GM20431 (cell line): Measurements from ENCODE around the gene INSR.

Source experiments
- in situ Hi-C: fragments of 300-500 bp; cut with MseI, MboI; formaldehyde crosslinking; loops from one replicate; pipeline ENCODE4 v1.15.0; 2020; ENCODE audit warnings: low sequenced_read_pairs; ENCODE audit not compliant: unreplicated experiment

The INSR gene

GRCh38 chr19:7262470-7262869 lies 31.7 kb downstream of the INSR start:
- in situ Hi-C loops, result no loop called here

DNA sequence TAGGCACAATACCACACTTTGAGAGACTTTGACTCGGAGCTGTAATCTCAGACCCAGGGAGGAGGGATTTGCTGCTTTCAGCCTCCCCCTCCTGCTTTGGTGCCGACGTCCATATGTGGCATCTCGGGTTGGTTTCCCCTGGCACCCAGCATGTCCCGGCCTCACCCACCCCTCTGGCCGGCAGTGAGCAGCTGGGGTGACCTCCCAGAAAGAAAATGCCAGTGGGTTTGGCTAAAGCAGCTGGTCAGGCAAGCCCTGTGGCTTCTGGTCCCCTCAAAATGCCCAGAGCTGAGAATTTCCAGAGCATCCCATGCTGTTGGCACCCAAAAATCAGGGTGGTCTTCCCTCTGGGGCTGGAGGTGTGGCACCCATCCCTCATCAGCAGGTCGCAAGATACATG lies 34.1 kb downstream of the INSR start:
- in situ Hi-C loops, result no loop called here

DNA sequence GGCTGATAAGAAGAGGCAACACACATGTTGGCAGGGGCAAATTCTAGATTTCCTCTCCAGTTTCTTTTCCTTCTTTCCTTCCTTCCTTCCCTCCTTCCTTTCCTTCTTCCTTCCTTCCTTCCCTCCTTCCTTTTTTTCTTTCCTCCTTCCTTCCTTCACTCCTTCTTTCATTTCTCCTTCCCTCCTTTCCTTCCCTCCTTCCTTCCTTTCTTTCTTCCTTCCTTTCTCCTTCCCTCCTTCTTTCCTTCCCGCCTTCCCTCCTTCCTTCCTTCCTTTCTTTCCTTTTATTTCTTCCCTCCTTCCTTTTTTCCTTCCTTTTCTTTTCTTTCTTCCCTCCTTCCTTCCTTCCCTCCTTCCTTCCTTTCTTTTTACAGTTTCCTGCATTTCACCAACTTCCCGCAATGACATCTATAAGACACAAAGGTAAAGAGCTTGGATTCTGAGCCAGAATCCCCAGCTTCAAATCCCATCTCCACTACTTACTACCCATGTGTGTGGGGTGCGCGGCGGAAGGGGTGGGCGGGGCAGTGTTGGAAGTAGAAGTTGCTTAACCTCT lies 35.3 kb downstream of the INSR start:
- in situ Hi-C loops, result no loop called here

GRCh38 chr19:7258041-7258839 lies 36.0 kb downstream of the INSR start:
- in situ Hi-C loops, result no loop called here

DNA sequence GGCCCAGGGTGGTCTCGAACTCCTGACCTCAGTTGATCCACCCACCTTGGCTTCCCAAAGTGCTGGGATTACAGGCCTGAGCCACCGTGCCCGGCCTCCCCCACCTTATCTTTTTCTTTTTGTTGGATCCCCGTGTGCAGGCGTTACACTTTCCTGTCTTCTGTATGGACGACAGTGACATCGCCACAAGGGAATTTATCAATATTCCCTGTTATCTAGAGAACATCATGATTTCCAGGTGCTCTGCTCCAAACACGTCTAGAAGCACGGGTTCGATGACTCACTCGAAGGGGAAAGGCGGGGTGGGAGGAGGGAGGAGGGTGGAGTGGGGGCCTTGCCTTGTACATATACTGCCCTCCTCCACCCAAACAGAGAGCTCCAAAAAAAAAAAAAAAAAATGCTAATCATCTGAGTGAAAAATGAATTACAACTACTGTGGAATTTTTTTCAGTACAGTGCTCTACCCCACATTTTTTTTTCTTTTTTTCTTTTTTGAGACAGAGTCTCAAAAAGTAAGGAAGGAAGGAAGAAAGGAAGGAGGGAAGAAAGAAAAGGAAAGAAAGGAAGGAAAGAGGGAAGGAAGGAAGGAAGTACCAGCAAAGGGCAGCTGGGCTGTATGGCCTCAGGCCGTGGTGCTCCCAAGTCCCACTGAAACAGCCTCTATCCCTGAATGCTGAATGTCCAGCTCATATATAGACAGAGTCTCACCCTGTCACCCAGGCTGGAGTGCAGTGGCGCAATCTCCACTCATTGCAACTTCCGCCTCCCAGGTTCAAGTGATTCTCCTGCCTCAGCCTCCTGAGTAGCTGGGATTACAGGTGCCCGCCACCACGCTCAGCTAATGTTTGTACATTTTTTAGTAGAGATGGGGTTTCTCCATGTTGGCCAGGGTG lies 36.8 kb downstream of the INSR start:
- in situ Hi-C loops, result no loop called here

DNA sequence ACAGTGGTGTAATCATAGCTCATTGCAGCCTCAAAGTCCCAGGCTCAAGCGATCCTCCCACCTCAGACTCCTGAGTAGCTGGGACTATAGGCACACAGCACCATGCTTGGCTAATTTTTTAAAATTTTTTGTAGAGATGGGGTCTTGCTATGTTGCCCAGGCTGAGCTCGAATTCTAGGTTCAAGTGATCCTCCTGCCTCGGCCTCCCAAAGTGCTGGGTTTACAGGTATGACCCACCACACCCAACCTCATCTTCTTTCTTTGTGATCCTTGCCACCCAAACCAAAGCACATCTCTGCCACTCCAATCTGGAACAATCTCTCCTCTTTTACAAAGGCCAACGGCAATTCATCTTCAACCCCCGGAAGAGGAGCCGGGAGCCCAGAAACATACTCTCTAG lies 38.6 kb downstream of the INSR start:
- in situ Hi-C loops, result no loop called here

DNA sequence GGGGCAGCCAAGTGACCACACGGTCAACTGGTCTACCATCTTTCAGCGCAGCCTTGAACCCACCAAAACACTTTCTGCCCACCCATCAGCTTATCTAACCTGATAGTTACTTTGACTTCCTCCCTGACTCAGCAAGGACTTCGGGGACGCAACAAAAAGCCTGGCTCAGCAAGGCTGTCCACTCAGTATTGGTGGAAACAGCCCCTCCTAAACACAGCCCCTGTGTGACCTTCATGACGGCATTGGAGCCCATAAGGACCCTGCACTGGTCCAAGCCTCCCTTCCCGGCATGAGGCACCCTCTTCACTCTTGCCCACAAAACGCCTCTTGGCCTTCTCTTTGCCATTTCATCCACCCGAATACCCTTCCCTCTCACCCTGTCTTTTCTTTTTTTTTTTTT lies 39.1 kb downstream of the INSR start:
- in situ Hi-C loops, result no loop called here

- in situ Hi-C loops, result no loop called here
Measured at GRCh38 chr19:7254590-7254989, 39.6 kb downstream of the INSR start.

- in situ Hi-C loops, result no loop called here
Measured at GRCh38 chr19:7252364-7252763, 41.9 kb downstream of the INSR start.

DNA sequence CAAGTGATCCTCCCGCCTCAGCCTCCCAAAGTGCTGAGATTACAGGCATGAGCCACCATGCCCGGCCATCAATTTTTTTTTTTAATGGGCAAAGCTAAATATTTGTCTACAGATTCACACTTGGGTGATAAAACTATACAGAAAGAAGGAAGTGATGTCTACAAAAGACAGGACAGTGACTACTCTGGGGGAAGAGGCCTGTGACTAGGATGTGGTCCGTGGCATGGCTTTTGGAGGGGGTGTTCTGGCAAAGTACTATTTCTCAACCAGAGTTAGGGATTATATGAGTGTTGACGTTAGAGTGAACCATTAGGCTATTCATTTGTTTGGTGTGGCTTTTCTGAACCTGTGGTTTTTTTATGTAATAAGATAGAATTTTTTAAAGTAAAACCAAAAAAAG lies 42.7 kb downstream of the INSR start:
- in situ Hi-C loops, result no loop called here

DNA sequence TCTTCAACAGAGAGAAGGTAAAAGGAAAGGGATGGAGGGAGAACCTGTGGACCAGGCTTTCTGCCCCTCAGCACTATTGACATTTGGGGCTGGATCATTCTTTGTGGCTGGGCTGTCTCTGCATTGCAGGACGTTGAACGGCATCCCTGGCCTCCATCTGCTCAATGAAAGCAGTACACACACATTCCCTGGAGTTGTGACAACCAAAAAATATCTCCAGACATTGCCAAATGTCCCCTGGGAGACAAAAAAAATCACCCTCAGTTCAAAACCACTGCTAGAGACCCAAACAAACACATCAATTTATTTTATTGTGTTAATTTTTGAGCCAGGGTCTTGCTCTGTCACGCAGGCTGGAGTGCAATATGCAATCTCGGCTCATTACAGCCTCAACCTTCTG lies 43.3 kb downstream of the INSR start:
- in situ Hi-C loops, result no loop called here

GRCh38 chr19:7250057-7250596 lies 44.1 kb downstream of the INSR start:
- in situ Hi-C loops, result no loop called here

DNA sequence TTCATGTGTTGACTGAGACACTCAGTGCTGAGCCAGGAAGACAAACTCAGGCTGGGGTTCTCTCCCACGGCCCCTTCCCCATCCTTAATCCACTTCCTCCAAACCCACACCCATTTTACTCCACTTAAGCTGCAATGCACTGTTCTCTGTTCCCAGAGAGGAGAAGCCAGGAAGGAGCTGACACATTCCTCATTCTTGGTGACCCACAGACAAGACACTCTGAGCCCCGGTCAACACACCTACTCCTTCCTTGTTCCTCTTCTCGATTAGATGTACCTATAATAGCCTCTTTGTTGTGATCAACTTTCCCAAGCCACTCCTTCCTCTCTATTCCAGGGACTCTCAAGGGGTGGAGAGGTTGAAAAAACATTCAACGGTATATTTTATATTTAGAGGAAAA lies 47.1 kb downstream of the INSR start:
- in situ Hi-C loops, result no loop called here

DNA sequence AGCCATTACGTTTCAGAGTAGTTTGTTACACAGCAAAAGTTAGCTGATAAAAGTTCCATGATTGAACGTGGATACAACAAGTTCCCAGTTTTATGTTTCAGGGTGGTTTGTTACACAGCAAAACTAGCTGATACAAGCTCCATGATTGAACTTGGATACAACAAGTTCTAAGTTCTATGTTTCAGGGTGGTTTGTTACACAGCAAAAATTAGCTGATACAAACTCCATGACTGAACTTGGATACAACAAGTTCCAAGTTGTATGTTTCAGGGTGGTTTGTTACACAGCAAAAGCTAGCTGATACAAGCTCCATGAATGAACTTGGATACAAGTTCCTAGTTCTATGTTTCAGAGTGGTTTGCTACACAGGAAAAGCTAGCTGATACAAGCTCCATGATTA lies 47.6 kb downstream of the INSR start:
- in situ Hi-C loops, result no loop called here

DNA sequence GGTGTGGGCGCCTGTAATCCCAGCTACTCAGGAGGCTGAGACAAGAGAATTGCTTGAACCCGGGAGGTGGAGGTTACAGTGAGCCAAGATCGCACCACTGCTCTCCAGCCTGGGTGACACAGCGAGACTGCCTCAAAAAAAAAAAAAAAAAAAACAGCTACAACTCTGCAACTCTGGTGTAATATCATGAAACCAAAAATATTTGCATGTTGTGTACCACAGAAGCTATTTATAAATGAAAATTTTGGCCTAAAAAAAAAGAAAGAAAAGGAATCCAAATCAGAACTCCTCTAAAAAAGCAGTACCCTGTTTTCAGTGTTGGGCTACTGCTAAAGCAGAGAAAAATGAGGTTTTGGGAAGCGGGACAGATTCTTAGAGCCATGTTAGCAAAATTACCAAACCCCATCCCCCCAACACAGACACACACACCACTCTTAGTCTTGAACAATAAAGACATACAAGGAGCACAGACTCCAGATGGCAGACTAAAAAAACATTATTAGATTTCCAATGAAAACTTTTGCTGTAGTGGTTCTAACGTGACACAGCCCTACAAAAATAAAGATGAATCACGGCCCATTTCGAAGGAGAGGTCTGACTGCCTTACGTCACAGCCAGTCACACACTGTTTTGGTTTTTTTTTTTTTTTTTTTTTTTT lies 51.5 kb downstream of the INSR start:
- in situ Hi-C loops, result no loop called here

- in situ Hi-C loops, result no loop called here
Measured at GRCh38 chr19:7238051-7238450, 56.2 kb downstream of the INSR start.

DNA sequence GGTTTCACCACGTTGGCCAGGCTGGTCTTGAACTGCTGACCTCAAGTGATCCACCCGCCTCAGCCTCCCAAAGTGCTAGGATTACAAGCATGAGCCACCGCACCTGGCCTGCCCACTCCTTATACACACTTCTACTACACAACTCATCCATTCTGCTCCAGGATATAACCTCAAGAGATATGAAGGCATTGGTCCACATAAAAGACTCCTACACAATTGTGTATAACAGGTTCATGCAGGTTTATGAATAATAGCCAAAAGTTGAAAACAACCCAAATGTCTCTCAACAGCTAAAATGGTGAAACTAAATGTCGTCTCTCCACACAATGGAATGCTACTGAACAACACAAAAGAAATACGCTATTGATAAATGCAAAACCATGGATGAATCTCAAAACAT lies 58.1 kb downstream of the INSR start:
- in situ Hi-C loops, result no loop called here

DNA sequence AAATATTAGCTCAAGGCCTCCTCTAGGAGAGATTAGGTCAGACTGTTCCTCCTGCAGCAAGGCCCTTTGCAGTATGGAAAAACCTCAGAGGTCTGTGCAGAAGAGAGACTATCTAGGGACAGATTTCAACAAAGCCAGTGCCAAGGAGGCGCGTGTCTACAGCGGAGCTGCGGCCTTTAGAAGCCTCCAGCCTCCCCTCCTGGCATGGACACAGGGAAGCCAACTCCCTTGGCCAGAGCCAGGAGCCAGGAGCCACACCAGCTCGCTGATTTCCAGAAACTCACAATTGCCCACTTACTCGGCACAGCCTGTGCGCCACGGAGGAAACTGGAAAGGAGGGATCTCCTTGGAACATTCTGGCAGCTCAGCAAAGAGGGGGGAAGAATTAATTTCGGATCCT lies 63.4 kb downstream of the INSR start:
- in situ Hi-C loops, result no loop called here

DNA sequence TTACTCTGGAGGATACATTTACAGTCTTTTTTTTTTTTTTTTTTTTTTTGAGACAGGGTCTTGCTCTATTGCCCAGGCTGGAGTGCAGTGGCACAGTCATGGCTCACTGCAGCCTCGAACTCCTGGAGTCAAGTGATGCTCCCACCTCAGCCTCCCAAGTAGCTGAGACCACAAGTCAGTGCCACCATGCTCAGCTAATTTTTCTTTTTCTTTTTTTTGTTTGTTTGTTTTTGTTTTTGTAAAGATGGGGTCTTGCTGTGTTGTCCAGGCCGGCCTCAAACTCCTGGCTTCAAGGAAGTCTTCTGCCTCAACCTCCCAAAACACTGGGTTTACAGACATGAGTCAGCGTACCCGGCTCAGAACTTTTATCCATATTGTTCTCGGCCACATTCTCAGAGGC lies 64.5 kb downstream of the INSR start:
- in situ Hi-C loops, result no loop called here

DNA sequence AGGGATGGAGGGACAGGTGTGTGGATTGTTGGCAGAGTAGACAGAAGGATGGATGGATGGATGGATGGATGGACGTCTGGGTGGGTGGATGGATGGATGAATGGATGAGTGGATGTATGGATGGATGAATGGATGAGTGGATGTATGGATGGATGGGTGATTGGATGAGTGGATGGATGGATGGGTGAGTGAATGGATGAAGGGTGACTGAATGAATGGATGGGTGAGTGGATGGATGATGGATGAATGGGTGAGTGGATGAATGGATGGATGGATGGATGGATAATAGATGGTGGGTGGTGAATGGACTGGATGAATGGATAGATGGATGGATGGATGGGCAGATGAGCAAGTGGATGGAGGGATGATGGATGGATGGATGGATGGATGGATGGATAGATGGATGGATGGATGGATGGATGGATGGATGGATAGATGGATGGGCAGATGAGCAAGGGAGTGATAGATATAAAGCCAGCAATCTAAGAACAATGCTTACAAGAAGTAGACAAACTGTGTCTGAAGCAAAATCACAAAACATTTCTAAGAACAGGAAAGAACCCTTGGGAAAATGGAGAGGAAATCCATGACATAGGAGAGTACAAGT lies 65.2 kb downstream of the INSR start:
- in situ Hi-C loops, result no loop called here
